ENCODE measurements around the gene GPR158.

GPR158 gene

DNA sequence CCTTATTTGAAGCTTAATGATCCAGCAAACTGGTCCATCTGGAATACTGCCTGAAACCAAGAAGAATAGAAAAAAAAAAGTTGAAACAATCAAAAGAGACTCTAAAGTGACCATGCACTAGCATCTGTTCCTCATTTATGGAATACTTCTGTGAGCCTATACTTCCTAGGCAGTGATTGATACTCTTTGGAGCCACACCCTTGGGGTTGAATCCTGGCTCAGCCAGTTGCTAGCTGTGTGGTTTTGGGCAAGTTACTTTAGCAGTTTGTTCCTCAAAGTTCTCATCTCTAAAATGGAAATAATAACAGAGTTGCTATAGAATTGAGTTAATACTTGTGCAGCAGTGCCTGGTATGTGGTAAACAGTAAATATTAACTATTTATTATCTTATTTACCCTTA lies 208.9 kb downstream of the GPR158 start:
- Mint-ChIP-seq H3K36me3 (ENCODE audit: low read depth) (no peaks in the 10 kb centered on the region), H3K27ac (no peak overlapping the region), H3K4me1 (no peaks in the 10 kb centered on the region), H3K27me3 (ENCODE audit: low read depth) (no peaks in the 10 kb centered on the region), H3K4me3 (no peak overlapping the region), H3K9me3 (peaks cover 7% of the 10 kb centered on the region)
- TF ChIP-seq, protein P1, sequence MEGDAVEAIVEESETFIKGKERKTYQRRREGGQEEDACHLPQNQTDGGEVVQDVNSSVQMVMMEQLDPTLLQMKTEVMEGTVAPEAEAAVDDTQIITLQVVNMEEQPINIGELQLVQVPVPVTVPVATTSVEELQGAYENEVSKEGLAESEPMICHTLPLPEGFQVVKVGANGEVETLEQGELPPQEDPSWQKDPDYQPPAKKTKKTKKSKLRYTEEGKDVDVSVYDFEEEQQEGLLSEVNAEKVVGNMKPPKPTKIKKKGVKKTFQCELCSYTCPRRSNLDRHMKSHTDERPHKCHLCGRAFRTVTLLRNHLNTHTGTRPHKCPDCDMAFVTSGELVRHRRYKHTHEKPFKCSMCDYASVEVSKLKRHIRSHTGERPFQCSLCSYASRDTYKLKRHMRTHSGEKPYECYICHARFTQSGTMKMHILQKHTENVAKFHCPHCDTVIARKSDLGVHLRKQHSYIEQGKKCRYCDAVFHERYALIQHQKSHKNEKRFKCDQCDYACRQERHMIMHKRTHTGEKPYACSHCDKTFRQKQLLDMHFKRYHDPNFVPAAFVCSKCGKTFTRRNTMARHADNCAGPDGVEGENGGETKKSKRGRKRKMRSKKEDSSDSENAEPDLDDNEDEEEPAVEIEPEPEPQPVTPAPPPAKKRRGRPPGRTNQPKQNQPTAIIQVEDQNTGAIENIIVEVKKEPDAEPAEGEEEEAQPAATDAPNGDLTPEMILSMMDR (IDR thresholded peaks at IDR 0.05; ENCODE audit: unreplicated experiment in 3 of 3) = no peak

DNA sequence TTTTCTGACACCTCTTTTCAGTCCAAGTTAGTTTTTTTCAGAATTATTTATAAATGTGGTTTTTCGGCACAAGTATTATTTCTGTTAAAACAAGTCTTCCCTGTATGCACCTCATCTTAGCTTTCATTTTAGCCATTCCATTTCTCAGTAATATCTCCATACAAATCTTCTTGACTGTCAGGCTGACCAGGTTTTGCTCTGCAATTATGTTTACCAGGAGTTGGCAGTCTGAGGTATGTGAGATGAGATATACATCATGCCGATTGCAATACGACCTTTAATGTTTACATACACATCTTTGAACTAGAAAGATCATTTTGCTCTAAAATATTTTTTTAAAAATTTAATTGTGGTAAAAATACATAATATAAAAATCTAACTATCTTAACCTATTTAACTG lies 209.8 kb downstream of the GPR158 start:
- no peaks in the 10 kb centered on the region for H3K36me3 Mint-ChIP-seq (ENCODE audit: low read depth)
- no peaks in the 10 kb centered on the region for H3K4me1 Mint-ChIP-seq
- H3K27ac Mint-ChIP-seq = no peak overlapping the region
- H3K9me3 Mint-ChIP-seq = peaks cover 9% of the 10 kb centered on the region
- H3K4me3 Mint-ChIP-seq = no peak overlapping the region
- no peaks in the 10 kb centered on the region for H3K27me3 Mint-ChIP-seq (ENCODE audit: low read depth)
- TF ChIP-seq, protein P1 (IDR thresholded peaks at IDR 0.05; ENCODE audit: unreplicated experiment in 3 of 3) = no peak

DNA sequence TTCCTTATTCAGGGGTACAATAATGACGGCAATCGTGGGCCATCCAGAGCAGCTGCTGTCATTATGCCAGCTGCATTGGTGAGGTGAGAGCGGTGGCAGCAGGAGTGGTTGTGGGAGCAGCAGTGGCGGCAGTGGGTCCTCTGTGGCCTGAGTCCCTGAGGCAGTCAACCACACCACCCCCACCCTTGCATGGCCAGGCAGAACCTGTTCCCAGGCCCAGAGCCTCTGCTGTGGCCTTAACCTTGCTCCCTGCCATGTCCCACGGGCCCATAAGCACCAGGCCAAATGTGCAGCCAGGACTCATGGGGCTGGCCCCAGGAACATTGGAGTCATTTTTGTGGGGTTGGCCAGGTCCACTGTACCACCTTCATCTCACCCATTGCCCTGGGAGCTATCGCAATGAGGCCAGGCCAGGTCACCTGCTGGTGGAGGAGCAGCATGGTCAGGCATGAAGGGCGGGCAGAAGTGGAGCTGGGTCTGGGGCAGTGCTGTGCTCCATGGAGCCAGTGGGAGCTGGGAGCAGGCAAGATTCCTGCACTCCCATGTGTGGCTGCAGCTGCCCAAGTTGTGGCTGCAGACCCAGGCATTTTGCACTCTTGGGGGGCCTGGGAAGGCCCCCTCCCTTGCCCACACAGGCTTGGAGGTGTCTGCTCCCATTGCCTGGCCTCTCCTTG lies 213.5 kb downstream of the GPR158 start:
- TF ChIP-seq, protein P1 (IDR thresholded peaks at IDR 0.05; ENCODE audit: unreplicated experiment in 3 of 3) = no peak
- H3K36me3 Mint-ChIP-seq (ENCODE audit: low read depth) = no peaks in the 10 kb centered on the region
- no peaks in the 10 kb centered on the region for H3K4me1 Mint-ChIP-seq
- peaks cover 19% of the 10 kb centered on the region for H3K9me3 Mint-ChIP-seq
- H3K27me3 Mint-ChIP-seq (ENCODE audit: low read depth) = no peaks in the 10 kb centered on the region
- no peak overlapping the region for H3K4me3 Mint-ChIP-seq
- H3K27ac Mint-ChIP-seq = no peak overlapping the region

DNA sequence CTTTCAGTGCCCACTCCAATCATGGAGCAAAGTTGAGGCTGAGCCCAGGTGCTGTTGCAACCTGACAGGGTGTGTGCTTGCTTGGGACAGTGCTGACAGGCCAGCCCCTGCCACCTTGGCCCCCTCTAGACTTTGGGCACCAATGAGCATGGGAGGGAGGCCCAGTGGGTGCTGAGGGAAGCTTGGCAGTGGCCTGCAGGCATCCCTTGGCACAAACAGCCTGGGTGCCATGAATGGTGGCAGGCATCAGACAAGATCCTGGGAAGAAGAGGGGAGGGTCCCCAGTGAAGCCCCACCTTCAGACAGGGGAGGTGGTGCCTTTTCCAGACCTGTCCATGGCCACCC lies 214.0 kb downstream of the GPR158 start:
- Mint-ChIP-seq H3K4me1 (no peaks in the 10 kb centered on the region), H3K27ac (no peak overlapping the region), H3K9me3 (peaks cover 19% of the 10 kb centered on the region), H3K36me3 (ENCODE audit: low read depth) (no peaks in the 10 kb centered on the region), H3K4me3 (no peak overlapping the region), H3K27me3 (ENCODE audit: low read depth) (no peaks in the 10 kb centered on the region)
- TF ChIP-seq, protein P1 (IDR thresholded peaks at IDR 0.05; ENCODE audit: unreplicated experiment in 3 of 3) = no peak

DNA sequence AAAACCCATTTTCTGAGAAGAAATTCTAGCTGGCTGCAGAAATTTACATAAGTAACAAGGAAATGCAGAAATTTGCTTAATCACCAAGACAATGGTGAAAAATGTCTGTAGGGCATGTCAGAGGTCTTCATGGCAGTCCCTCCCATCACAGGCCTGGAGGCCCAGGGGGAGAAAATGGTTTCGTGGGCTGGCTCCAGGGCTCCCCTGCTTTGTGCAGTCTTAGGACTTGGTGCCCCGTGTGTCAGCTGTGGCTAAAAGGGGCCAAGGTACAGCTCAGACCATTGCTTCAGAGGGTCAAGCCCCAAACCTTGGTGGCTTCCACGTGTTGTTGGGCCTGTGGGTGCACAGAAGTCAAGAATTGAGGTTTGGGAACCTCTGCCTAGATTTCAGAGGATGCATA lies 215.9 kb downstream of the GPR158 start:
- H3K27me3 Mint-ChIP-seq (ENCODE audit: low read depth) = no peaks in the 10 kb centered on the region
- no peak overlapping the region for H3K27ac Mint-ChIP-seq
- peaks cover 19% of the 10 kb centered on the region for H3K9me3 Mint-ChIP-seq
- H3K4me3 Mint-ChIP-seq = no peak overlapping the region
- no peaks in the 10 kb centered on the region for H3K36me3 Mint-ChIP-seq (ENCODE audit: low read depth)
- TF ChIP-seq, protein P1 (IDR thresholded peaks at IDR 0.05; ENCODE audit: unreplicated experiment in 3 of 3) = no peak
- no peaks in the 10 kb centered on the region for H3K4me1 Mint-ChIP-seq

DNA sequence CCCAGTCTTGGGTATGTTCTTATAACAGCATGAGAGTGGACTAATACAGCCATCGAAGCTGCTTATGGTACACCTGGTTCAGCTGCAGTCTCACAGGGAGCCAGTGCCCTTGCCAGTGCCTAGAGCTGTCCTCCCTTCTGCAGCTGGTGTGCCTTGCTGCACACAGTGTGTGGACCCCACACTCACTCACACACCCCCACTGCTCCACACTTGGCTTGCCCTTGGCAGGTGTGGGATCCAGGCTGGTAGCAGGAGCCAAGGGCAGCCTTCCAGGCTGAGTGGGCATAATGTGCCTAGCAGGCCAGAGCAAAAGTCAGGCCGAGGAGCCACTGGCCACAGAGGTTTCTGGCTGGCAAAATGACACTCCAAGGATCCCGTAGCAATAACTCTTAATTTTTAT lies 217.3 kb downstream of the GPR158 start:
- Mint-ChIP-seq H3K9me3 (peaks cover 12% of the 10 kb centered on the region), H3K36me3 (ENCODE audit: low read depth) (no peaks in the 10 kb centered on the region), H3K4me1 (no peaks in the 10 kb centered on the region), H3K4me3 (no peak overlapping the region), H3K27ac (no peak overlapping the region), H3K27me3 (ENCODE audit: low read depth) (no peaks in the 10 kb centered on the region)
- TF ChIP-seq, protein P1 (IDR thresholded peaks at IDR 0.05; ENCODE audit: unreplicated experiment in 3 of 3) = no peak
